ENCODE data around the gene IER3. TPM values are rescaled to one million over a fixed set of nuclear protein-coding genes. Genes with fewer than 3 reads are reported as not detected.
A peak's percentile ranks its signal among the peaks of the same experiment; 100 is the strongest.

IER3 gene
- total and polyA plus RNA-seq, 2 of the 13 experiments (the other 11 are each of a cell fraction or from before 2014, with no cell fraction given): 51.1 to 131 TPM

- TF ChIP-seq ZBTB4 (CRISPR knock-in tag; IDR thresholded peaks at IDR 0.05; ENCODE audit: borderline replicate concordance) (no peak), ZSCAN9 (CRISPR knock-in tag; IDR thresholded peaks at IDR 0.05; ENCODE audit: borderline replicate concordance) (0 out of 2 replicates have a peak, but pooled peaks have one; percentile 3), POLR2AphosphoS2 (IDR thresholded peaks at IDR 0.05; ENCODE audit: low read depth, low read length) (peak; percentile 78; the same call in 1 of the 2 replicates), USF2 (IDR thresholded peaks at IDR 0.05; ENCODE audit: low read depth, low read length) (no peak), USF2 (CRISPR knock-in tag; IDR thresholded peaks at IDR 0.05; ENCODE audit: borderline replicate concordance) (no peak), GATA4 (IDR thresholded peaks at IDR 0.05; ENCODE audit: borderline replicate concordance, low read depth) (0 out of 2 replicates have a peak, but pooled peaks have one; percentile 15), ZC3H13 (CRISPR knock-in tag; IDR thresholded peaks at IDR 0.05) (peak; percentile 97), ZFX (CRISPR knock-in tag; IDR thresholded peaks at IDR 0.05; ENCODE audit: low read depth) (0 out of 2 replicates have a peak, but pooled peaks have one; percentile 4), REL (CRISPR knock-in tag; conservative IDR thresholded peaks at IDR 0.05) (0 out of 2 replicates have a peak, but pooled peaks have one; percentile 54), ZBTB21 (CRISPR knock-in tag; IDR thresholded peaks at IDR 0.05) (no peak), KDM5A (IDR thresholded peaks at IDR 0.05; ENCODE audit: borderline replicate concordance, low read length) (no peak), ZNF451 (CRISPR knock-in tag; IDR thresholded peaks at IDR 0.05) (no peak), ZNF124 (CRISPR knock-in tag; IDR thresholded peaks at IDR 0.05) (no peak), RBFOX2 (IDR thresholded peaks at IDR 0.05; ENCODE audit: low read depth, low read length) (peak; percentile 15), CBFB (CRISPR knock-in tag; IDR thresholded peaks at IDR 0.05) (no peak), ZNF513 (CRISPR knock-in tag; conservative IDR thresholded peaks at IDR 0.05) (no peak), RBM22 (optimal IDR thresholded peaks at IDR 0.05; ENCODE audit: low read length) (peak; percentile 99), ZNF205 (CRISPR knock-in tag; IDR thresholded peaks at IDR 0.05) (no peak), TGIF2 (CRISPR knock-in tag; IDR thresholded peaks at IDR 0.05) (0 out of 2 replicates have a peak, but pooled peaks have one; percentile 17), RFXAP (CRISPR knock-in tag; IDR thresholded peaks at IDR 0.05; ENCODE audit: borderline replicate concordance) (no peak), ZNF792 (CRISPR knock-in tag; IDR thresholded peaks at IDR 0.05) (no peak), GABPA (IDR thresholded peaks at IDR 0.05; ENCODE audit: low read depth, low read length) (no peak), GABPA (CRISPR knock-in tag; IDR thresholded peaks at IDR 0.05; ENCODE audit: low read depth) (no peak)
These were observed 19.3 kb downstream of the IER3 start (continued) for GRCh38 chr6:30724906-30725667.
